LNCAP (cell line): ENCODE results near the gene CAPG.

Experiments used
- CTCF ChIP-seq: fragments of 450-650 bp; IDR thresholded peaks from 2 replicates; pipeline ENCODE4 v1.5.1; 2017; ENCODE audit warnings: mild to moderate bottlenecking

Gene CAPG

GRCh38 chr2:85409845-85410583 is at the start of gene CAPG:
CAPG (minus strand) TSS chr2:85410366; CDS start chr2:85402145, 8,221 bp downstream.
- TF ChIP-seq CTCF: no peak

GRCh38 chr2:85459771-85460170 is 49.6 kb upstream of the CAPG start:
- TF ChIP-seq CTCF: no peak

- no peak for TF ChIP-seq CTCF
These were observed 48.7 kb upstream of the CAPG start for GRCh38 chr2:85458601-85459563.

- no peak for TF ChIP-seq CTCF
These were observed 47.7 kb upstream of the CAPG start for GRCh38 chr2:85457877-85458316.

- no peak for TF ChIP-seq CTCF
These were observed 46.9 kb upstream of the CAPG start for GRCh38 chr2:85457043-85457442.

- TF ChIP-seq CTCF: no peak
These were observed 45.5 kb upstream of the CAPG start for GRCh38 chr2:85455552-85456090.

GRCh38 chr2:85453571-85453970 is 43.4 kb upstream of the CAPG start:
- no peak for TF ChIP-seq CTCF
